Left lung (tissue), 10 donors: Measurements from ENCODE around the gene TRPM3. TPM values are rescaled to one million over a fixed set of nuclear protein-coding genes. Genes with fewer than 3 reads are reported as not detected.

Experiments used
- ATAC-seq: fragments of 200-7000 bp; cut with Tn5 transposase; one replicate; pipeline ENCODE4 v1.9.1; 2020; ENCODE audit warnings: moderate library complexity
- DNase-seq, 4 donors: peaks; one replicate each; pipeline ENCODE4 v3.0.0-alpha.2; 2013 to 2020
- H3K27ac ChIP-seq, 2 donors: fragments of 200-600 bp; sonication (generic) in 1 of 2; one replicate each; pipeline versions ENCODE4 v1.5.0 to v1.8.0; 2020 to 2021
- H3K27me3 ChIP-seq, 2 donors: fragments of 200-600 bp; sonication (generic) in 1 of 2; one replicate each; pipeline versions ENCODE4 v1.5.0 to v1.8.0; 2020 to 2021
- H3K36me3 ChIP-seq, 2 donors: fragments of 200-600 bp; sonication (generic) in 1 of 2; one replicate each; pipeline versions ENCODE4 v1.5.0 to v1.8.0; 2020 to 2021
- H3K4me1 ChIP-seq, 2 donors: fragments of 200-600 bp; one replicate each; pipeline ENCODE4 v1.8.0; 2021
- H3K4me3 ChIP-seq, 2 donors: fragments of 200-600 bp; sonication (generic) in 1 of 2; one replicate each; pipeline versions ENCODE4 v1.5.0 to v1.8.0; 2020 to 2021; ENCODE audit warnings: mild to moderate bottlenecking in 1 of 2
- H3K9me3 ChIP-seq, 2 donors: fragments of 200-600 bp; sonication (generic) in 1 of 2; one replicate each; pipeline versions ENCODE4 v1.5.0 to v1.8.0; 2020 to 2021
- intact Hi-C, 2 donors: fragments of 100-400 bp; cut with DNase I; formaldehyde crosslinking; loops; one replicate each; pipeline versions ENCODE4 v1.11.2 to v1.14.2; 2022
- polyA plus RNA-seq, 6 donors: library from polyadenylated mRNA; unstranded; fragments of 120-200 nt; gene quantifications; one replicate each; pipeline ENCODE4 v1.2.1, GENCODE V29; 2013; ENCODE audit not compliant: insufficient read length in 6 of 6
- total RNA-seq, 2 donors: library from RNA; stranded (reverse); fragmentation: NEBNext Ultra II Directional; extraction: Animal tissue kit (Norgen Biotek cat#: 25700); gene quantifications; one replicate each; pipeline ENCODE4 v1.2.1, GENCODE V29; 2021
- TF ChIP-seq, protein P1 (sequence below), 2 donors: fragments of 200-600 bp; sonication (generic) in 1 of 2; IDR thresholded peaks; one replicate each; pipeline versions ENCODE4 v1.5.0 to v1.8.0; 2021; ENCODE audit warnings: antibody characterized with exemption in 2 of 2
- donor health status: DM: no; HTN: yes; CAD: no.
- donor health status: DM: no; HTN: no; CAD: no.

Gene TRPM3
- total and polyA plus RNA-seq, 8 donors = 0.17 to 2.1 (median 1.2) TPM

DNA sequence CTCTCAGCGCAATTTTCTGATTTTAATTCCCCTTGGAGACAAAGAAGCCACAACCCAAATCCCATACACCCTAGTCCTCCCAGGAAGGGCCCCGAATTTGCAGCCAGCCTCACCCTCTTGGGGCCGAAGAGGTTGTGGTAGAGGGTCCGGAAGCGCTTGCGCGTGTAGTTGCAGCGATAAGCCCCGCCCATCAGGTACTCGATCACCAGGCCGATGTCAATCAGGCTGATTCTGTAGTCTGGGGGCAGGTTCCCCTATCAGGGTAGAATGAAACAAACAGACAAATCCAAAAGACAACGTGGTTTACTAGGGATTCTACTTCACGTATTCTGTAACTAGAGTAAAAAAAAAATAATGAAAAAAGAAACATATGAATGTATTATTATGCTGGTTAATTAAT is 496.3 kb downstream of the TRPM3 start:
- no peak overlapping the region for H3K4me3 ChIP-seq
- peak in 1 of 4 donors; percentile 48 for DNase-seq
- TF ChIP-seq, protein P1, sequence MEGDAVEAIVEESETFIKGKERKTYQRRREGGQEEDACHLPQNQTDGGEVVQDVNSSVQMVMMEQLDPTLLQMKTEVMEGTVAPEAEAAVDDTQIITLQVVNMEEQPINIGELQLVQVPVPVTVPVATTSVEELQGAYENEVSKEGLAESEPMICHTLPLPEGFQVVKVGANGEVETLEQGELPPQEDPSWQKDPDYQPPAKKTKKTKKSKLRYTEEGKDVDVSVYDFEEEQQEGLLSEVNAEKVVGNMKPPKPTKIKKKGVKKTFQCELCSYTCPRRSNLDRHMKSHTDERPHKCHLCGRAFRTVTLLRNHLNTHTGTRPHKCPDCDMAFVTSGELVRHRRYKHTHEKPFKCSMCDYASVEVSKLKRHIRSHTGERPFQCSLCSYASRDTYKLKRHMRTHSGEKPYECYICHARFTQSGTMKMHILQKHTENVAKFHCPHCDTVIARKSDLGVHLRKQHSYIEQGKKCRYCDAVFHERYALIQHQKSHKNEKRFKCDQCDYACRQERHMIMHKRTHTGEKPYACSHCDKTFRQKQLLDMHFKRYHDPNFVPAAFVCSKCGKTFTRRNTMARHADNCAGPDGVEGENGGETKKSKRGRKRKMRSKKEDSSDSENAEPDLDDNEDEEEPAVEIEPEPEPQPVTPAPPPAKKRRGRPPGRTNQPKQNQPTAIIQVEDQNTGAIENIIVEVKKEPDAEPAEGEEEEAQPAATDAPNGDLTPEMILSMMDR (IDR thresholded peaks at IDR 0.05) = no peak
- H3K27ac ChIP-seq = no peak overlapping the region
- intact Hi-C loops = no loop called here
- H3K36me3 ChIP-seq = no peaks in the 10 kb centered on the region
- no peaks in the 10 kb centered on the region for H3K27me3 ChIP-seq
- H3K4me1 ChIP-seq = no peaks in the 10 kb centered on the region
- ATAC-seq = no peak
- H3K9me3 ChIP-seq = no peaks in the 10 kb centered on the region

GRCh38 chr9:70618784-70619183 is 502.6 kb downstream of the TRPM3 start:
- Histone ChIP-seq H3K4me3 (no peak overlapping the region), H3K27ac (no peak overlapping the region), H3K27me3 (no peaks in the 10 kb centered on the region), H3K36me3 (no peaks in the 10 kb centered on the region), H3K4me1 (no peaks in the 10 kb centered on the region), H3K9me3 (no peaks in the 10 kb centered on the region)
- ATAC-seq (no peak), DNase-seq (no peak)
- intact Hi-C loops = loop anchor here in 1 of 2 donors (10.0 kb wide), 1 partner anchor 644 kb away; no protein-coding TSS in a partner anchor
- TF ChIP-seq, protein P1 (IDR thresholded peaks at IDR 0.05) = no peak

- TF ChIP-seq, protein P1 (IDR thresholded peaks at IDR 0.05) = no peak
- ATAC-seq = no peak
- Histone ChIP-seq H3K4me3 (no peak overlapping the region), H3K36me3 (no peaks in the 10 kb centered on the region), H3K9me3 (no peaks in the 10 kb centered on the region), H3K4me1 (no peaks in the 10 kb centered on the region), H3K27me3 (no peaks in the 10 kb centered on the region), H3K27ac (no peak overlapping the region)
- intact Hi-C loops = loop anchor here in 1 of 2 donors (10.0 kb wide), 1 partner anchor 642 kb away; no protein-coding TSS in a partner anchor
- DNase-seq = no peak
Observed at GRCh38 chr9:70617033-70617828, 504.2 kb downstream of the TRPM3 start.

- Histone ChIP-seq H3K4me3 (no peak overlapping the region), H3K27ac (no peak overlapping the region), H3K27me3 (no peaks in the 10 kb centered on the region), H3K9me3 (no peaks in the 10 kb centered on the region), H3K4me1 (no peaks in the 10 kb centered on the region), H3K36me3 (no peaks in the 10 kb centered on the region)
- ATAC-seq (no peak), DNase-seq (no peak)
- TF ChIP-seq, protein P1 (IDR thresholded peaks at IDR 0.05) = no peak
- intact Hi-C loops = loop anchor here in 1 of 2 donors (10.0 kb wide), 1 partner anchor 642 kb away; no protein-coding TSS in a partner anchor
Observed at GRCh38 chr9:70616228-70616990, 505.0 kb downstream of the TRPM3 start.
